ENCODE measurements around the gene HLA-DQB1.
"Not testable (repeated sequence)": the region's sequence is repeated elsewhere in the genome, so short reads cannot be mapped to it uniquely, and the experiment has no call there.

The HLA-DQB1 gene

GRCh38 chr6:32669893-32670292 lies 3.4 kb upstream of the HLA-DQB1 start:
- DNase-seq (ENCODE audit: insufficient read length, low spot score) (no peak), FAIRE-seq (no peak)
- TF ChIP-seq POLR2A (IDR thresholded peaks at IDR 0.05; ENCODE audit: low read depth, low read length), result no peak

DNA sequence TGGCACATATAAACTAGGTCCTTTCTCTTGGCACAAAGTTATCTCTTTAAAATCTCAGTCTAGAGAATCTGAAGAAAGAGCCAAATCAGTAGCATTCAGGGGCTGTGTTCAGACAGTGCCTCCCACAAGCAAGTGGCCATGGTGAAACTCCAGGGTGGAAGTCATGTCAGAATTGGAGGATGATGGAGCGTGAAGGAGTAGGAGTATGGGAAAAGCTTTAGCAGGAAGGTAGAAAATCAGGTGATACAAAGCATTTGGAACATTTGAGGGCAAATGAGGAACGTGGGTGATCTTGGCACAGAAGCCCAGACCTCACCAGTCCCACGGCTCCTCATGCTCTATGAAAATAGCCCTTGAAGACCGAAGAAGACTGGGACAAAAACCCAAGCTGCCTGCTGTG lies 2.8 kb upstream of the HLA-DQB1 start:
- no peak for TF ChIP-seq POLR2A (IDR thresholded peaks at IDR 0.05; ENCODE audit: low read depth, low read length)
- FAIRE-seq (no peak), DNase-seq (ENCODE audit: insufficient read length, low spot score) (no peak)

- no peak for FAIRE-seq
Observed at GRCh38 chr6:32668226-32668747, 1.8 kb upstream of the HLA-DQB1 start.

DNA sequence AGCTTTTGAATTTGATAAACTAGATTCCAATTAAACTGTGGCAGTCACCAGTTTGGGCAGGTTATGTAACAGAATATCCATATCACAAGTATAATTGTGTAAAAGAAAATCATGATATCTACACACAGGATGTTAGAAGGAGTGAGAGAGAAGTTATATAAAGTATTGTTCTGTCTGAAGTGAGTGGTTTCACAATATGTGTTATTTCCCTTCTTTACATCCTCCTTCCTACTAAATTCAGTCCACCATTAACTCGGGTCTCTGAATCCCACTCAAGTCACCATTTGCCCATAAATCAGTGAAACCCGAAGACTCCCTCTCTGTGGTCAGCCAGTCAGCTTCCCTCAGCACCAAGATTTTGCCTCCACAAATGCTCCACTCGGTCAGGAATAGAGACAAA lies 796 bp downstream of the HLA-DQB1 start:
- no peak for FAIRE-seq
- DNase-seq (ENCODE audit: insufficient read length, low spot score), result no peak
- TF ChIP-seq POLR2A (IDR thresholded peaks at IDR 0.05; ENCODE audit: low read depth, low read length), result no peak

More at GRCh38 chr6:32668226-32668747, 1.8 kb upstream of the HLA-DQB1 start:
- no peak for TF ChIP-seq POLR2A (IDR thresholded peaks at IDR 0.05; ENCODE audit: low read depth, low read length)
- DNase-seq (ENCODE audit: insufficient read length, low spot score), result no peak

DNA sequence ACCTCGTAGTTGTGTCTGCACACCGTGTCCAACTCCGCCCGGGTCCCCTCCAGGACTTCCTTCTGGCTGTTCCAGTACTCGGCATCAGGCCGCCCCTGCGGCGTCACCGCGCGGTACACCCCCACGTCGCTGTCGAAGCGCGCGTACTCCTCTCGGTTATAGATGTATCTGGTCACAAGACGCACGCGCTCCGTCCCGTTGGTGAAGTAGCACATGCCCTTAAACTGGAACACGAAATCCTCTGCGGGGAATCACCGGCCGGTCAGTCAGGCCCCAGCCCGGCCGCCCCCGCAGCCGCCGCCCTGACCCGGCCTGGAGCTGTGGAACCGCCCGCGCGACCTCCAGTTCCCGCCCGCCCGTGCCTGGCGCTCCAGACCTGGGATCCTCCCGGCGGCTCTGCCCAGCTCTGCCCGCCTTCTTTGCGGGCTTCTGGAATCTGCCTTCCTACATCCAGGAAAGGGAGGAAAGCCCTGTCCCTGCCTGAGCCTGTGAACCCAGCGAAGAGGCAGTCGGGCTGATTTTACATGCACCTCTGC lies 1.6 kb downstream of the HLA-DQB1 start:
- FAIRE-seq (no peak), DNase-seq (ENCODE audit: insufficient read length, low spot score) (no peak)
- TF ChIP-seq POLR2A (IDR thresholded peaks at IDR 0.05; ENCODE audit: low read depth, low read length), result no peak

DNA sequence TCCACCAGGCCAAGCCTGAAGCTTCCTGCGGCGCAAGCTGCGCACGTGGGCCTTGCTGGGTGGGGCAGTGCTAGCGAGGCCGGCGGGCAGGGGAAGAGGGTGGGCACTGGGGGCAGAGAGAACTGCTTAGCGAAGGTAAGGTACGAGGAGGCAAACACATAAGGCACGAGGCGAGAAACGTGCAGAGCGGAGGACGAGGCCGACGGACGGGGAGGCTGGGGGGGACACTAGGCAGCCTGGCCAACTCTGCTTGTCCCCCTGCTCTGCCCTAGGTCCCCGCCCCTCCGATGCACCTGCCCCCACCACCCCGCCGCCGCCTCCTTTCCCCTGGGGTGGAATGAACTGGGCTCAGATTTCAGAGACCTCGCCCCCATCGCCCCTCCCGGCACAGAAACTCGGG lies 2.1 kb downstream of the HLA-DQB1 start:
- no peak for DNase-seq (ENCODE audit: insufficient read length, low spot score)
- TF ChIP-seq POLR2A (IDR thresholded peaks at IDR 0.05; ENCODE audit: low read depth, low read length), result no peak
- no peak for FAIRE-seq

- FAIRE-seq, result no peak
- DNase-seq (ENCODE audit: insufficient read length, low spot score), result no peak
- TF ChIP-seq POLR2A (IDR thresholded peaks at IDR 0.05; ENCODE audit: low read depth, low read length), result no peak
Observed at GRCh38 chr6:32662836-32663235, 3.6 kb downstream of the HLA-DQB1 start.

- no peak for FAIRE-seq
- no peak for TF ChIP-seq POLR2A (IDR thresholded peaks at IDR 0.05; ENCODE audit: low read depth, low read length)
- no peak for DNase-seq (ENCODE audit: insufficient read length, low spot score)
Observed at GRCh38 chr6:32662099-32662498, 4.4 kb downstream of the HLA-DQB1 start.

DNA sequence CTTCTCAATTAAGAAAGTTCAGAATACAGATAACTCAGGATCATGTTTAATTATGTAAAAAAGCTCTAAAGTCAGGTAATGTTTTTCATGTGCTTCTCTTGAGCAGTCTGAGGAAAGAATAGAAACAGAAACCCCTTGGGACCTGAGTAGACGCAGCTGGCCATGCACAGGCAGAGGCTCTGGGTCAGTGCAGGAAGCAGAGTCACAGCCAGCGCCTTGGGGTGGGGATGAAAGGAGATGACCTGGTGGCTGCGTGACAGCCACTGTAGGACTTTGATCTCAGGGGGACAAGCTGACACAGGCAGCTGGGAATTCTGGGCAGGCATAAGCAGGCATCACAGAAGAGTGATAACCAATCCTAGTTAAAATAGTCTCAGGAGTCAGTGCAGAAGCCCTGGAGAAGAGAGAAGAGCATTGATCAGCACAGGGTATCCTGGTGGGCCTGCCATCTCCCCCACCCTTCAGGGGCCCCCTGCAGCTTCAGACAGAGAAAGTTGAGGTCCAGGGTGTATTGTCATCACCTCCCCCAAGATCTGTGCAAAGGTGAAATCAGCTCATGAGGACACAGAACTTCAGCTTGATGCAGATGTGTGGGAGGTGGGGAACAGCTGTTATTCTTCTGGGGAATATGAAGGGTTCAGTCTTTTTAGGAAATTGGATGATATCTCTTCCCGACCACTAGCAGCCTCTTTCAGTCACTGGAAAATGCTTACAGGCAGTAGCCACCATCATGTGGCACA lies 6.4 kb downstream of the HLA-DQB1 start:
- DNase-seq (ENCODE audit: insufficient read length, low spot score) (no peak), FAIRE-seq (no peak)
- no peak for TF ChIP-seq POLR2A (IDR thresholded peaks at IDR 0.05; ENCODE audit: low read depth, low read length)

DNA sequence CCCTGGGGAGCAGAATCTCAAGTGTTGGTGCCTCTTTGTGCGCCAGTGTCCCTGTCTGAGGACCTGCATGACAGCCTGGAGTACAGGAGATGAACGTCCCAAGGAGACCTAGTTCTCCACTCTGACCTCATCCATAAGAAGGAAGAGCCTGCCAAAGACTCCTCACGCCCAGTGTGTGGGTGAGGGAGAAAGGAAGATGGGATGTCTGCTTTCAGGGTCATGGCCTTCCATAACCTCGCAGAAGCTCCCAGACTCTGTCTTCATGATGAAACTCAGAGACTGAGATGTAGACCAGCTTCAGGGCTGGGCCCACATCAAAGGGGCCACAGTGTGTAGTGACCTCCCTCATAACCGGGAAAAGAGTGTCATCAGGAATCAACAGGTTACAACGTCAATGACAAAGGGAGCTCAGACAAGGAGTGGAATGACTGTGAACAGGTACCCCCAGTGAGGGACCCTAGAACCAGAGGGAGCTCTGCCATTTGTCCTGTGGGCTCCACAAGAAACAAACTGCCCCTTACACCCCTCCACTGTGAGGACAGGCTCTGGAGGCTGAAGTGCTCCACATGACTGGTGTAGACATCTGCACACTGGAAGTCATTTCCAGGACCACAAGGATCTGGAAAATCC lies 8.1 kb downstream of the HLA-DQB1 start:
- no peak for FAIRE-seq
- DNase-seq (ENCODE audit: insufficient read length, low spot score), result no peak
- no peak for TF ChIP-seq POLR2A (IDR thresholded peaks at IDR 0.05; ENCODE audit: low read depth, low read length)

- not testable (repeated sequence) for DNase-seq (ENCODE audit: insufficient read length, low spot score)
Observed at GRCh38 chr6:32657819-32658218, 8.6 kb downstream of the HLA-DQB1 start.

DNA sequence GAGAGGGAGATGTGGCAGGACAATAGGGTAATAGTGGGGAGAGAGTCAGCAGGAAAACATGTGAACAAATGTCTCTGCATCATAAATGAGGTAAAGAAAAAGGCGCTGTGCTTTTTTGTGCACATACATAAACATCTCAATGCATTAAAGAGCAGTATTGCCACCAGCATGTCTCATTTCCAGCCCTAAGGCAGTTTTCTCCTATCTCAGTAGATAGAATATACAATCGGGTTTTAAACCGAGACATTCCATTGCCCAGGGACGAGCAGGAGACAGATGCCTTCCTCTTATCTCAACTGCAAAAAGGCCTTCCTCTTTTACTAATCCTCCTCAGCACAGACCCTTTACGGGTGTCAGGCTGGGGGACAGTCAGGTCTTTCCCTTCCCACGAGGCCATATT lies 9.1 kb downstream of the HLA-DQB1 start:
- DNase-seq (ENCODE audit: insufficient read length, low spot score); FAIRE-seq: not testable (repeated sequence)

More at GRCh38 chr6:32657819-32658218, 8.6 kb downstream of the HLA-DQB1 start:
- FAIRE-seq, result not testable (repeated sequence)

DNA sequence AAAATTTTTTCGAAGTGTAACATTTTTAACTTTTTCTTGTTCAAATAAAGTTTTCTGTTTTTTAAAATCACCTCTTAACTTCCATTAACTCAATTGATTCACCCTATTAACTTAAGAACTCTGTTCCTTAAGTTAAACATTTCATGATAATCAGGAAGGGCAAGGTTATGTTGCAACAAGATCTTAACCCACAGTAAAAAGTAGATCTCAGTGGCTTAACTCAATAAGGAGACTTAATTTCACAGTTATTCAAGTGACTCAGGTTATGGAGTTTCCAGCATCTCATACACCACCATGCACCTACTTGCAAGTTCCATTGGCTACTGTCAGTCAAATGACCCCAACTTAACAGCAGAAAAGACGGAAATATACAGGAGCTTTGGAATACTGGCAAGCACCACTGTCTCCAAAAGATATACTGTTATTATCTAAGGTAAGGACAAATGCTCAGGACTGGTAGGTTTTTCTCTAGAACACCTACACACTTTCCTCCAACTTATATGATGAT lies 11.2 kb downstream of the HLA-DQB1 start:
- DNase-seq (ENCODE audit: insufficient read length, low spot score) (no peak), FAIRE-seq (no peak)
- TF ChIP-seq POLR2A (IDR thresholded peaks at IDR 0.05; ENCODE audit: low read depth, low read length), result no peak

GRCh38 chr6:32645047-32645703 lies 21.3 kb downstream of the HLA-DQB1 start:
- DNase-seq (ENCODE audit: insufficient read length, low spot score), result no peak
- TF ChIP-seq POLR2A (IDR thresholded peaks at IDR 0.05; ENCODE audit: low read depth, low read length), result no peak
- no peak for FAIRE-seq
